NCI-H82 (cell line): ENCODE data around the gene IL6.

ENCODE experiments used
- DNase-seq: peaks from one replicate; lab custom pipeline; 2025; lab: John Stamatoyannopoulos, UW

The IL6 gene

DNA sequence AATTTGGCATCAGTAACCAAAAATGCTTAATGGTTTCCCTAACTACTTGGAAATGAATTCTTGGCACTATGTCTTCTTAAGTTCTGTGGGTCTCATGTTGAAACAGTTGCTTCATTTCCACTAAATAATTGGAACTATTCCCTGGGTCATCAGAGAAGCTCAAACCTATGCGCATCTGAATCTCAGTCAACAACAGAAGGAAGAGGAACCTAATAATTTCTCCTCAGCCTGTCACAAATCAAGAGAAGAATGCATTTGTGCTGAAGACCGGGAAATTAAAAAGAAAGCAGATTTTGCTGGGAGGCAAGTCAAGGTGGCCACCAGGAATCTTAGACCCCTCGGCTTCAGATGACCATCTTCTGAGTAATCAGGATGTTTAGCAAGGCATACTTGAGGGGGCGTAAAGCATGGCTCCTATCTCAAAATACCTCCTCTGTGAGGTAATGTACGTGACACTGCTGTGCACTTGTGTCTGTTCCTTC is 54.3 kb downstream of the IL6 start:
- DNase-seq, result no peak
